GM18517 (cell line): Measurements from ENCODE around the gene RGS19.

Source experiments
- ATAC-seq: cut with Tn5 transposase; IDR thresholded peaks from one replicate; pipeline ENCODE4 v1.9.1; 2021; ENCODE audit warnings: mild to moderate bottlenecking, moderate library complexity; ENCODE audit not compliant: unreplicated experiment

RGS19 gene

DNA sequence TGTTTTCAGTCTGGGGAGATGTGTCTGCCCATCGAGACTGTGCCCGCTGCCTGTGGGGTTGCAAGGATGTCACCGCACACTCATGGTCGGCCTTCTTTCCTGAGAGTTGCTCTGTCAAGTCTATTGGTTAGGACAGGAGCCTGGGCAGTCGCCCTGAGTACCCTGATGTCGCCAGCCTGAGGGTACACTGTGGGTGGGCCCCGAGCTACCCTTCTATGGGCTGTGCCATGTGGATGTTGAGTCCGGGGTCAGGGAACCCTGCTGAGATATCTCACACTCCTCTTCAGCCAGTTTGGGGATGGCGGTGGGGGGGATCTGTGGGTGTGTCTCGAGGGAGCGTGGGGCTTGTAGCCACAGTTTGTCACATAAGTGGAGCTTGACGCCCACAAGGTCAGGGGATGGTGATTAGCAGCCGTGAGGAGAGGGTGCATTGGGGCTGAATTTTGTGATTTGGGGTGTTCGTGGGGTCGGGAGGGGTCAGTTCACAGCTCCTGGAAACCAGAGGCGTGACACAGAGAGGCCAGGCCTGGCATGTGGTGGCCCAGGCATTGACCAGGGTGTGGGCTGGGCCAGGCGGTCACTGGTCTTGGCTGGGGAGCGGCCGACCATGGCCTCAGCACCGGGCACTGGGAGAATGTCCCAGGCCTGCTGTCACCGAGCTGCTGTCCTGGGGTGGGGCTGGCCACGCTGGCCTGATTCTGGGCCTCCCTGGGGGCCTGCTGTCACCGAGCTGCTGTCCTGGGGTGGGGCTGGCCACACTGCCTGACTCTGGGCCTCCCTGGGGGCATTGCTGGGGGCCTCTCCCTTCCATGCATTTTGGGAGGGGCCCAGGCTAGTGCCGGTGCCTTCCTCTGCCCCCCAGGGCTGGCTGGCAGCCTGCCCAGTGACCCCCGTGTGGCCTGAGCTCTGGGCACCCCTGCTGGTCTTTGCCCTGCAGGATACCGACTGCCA is 29.7 kb upstream of the RGS19 start:
- no peak for ATAC-seq

DNA sequence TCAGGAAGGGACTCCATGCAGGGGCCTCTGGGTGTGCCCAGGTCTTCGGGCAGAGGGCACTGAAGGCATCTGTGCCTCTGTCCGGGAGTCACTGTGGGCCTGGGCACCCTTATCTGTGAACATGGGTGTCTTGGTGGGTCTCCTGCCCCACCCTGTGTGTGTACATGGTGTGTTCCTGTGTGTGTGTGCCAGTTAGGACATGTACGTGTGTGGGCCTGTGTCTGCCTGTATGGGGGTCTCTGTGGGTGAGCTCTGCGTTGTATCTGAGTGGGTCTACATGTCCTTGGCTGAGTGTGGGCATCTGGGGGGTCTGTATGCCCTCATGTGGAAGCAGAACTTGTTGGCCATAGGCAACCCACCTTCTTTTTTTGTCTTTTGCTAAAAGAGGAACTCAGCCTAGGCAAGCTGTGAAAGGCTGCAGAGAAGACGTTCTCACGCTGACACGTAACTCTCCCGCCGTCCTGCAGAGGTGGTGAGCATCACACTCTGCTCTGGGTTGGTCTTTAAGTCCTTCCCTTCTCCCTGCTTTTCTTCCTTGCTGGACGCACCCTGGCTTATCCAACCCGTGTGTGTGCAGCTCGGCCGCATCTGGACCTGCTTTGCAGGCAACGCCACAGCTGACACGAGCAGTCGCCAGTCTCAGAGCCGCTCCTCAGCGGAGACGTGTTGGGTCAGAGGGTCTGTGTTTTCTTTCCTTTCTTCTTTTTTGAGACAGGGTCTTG is 28.6 kb upstream of the RGS19 start:
- no peak for ATAC-seq

DNA sequence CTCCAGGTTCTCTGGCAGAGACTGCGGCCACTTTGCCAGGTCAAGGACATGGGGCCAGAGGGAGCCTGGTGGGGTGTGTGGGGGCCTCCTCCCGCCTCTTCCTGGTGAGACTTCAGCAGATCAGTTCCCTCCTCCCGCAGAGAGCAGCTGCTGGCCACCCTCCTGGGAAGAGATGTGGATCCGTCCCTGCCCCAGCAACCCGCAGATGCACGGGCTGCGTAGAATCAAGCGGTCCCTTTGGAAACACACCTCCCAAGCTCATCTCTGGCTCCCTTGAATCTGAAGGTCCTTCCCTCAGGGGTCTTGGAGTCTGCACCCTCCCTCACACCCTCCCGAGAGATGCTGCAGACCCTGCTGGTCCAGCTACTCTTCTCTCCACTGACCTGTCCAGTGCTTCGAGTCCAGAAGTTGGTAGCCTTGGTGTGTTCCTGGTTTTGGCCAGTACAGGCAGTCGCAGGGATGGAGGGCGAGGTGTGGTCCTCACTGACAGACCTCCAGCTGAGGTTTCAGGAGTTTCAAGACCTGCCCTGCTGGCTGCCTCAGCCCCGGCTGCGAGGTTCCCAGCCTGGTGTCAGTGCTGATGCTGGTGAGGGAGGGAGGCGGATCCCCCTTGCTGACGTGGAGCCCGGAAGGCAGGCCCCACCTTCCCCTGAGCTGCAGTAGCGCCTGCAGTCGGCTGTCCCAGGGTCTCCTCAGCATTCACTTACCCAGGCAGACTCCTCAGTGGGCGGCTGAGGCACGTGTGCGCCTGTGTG is 27.8 kb upstream of the RGS19 start, which contains the start of gene NPBWR2:
Gene NPBWR2 (minus strand): TSS at position 585 of the 755 bp plus-strand sequence. CDS start 734 bp downstream, outside the sequence.
- no peak for ATAC-seq

DNA sequence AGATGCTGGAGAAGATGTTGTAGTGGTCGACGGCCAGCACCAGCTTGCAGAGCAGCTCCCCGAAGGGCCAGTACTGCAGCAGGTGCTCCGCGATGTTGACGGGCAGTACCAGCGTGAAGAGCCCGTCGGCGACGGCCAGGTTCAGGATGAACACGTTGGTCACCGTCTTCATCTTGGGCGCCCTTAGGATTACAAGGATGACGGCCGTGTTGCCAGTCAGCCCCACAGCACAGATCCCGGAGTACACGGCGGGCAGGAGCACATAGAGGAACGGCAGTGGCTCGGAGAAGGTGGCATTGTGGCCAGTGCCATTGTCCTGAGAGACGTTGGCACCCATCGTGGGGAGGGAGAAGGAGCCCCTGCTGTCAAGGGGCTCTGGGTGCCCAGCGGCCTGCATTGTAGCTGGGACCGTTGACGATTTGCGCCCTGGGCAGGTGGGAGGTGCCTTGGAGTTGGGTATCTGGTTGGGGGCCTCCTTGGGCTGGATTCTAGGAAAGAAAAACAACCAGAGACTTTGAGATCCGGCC is 27.2 kb upstream of the RGS19 start:
- ATAC-seq: no peak

DNA sequence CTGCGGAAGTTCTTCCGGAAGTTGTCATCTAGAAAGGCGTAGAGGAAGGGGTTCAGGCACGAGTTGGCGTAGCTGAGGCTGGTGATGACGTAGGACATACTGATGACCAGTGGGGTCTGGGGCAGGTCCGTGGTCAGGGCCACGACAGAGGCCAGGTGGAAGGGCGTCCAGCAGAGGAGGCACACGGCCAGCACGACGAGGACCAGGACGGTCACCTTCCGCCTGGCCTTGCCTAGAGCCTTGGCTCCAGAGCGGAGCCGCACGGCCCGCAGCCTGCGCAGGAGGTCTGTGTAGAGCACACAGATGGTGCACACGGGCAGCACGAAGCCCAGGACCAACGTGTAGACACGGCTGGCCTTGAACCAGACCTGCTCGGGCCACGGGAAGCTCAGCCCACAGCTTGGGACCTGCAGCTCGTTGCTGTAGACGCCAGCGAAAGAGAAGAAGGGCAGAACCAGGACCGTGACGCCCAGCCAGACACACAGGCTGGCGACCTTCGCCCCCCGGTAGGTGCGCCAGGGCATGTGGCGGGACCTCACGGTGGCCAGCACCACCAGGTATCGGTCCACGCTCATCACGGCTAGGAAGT is 26.6 kb upstream of the RGS19 start:
- ATAC-seq: no peak

DNA sequence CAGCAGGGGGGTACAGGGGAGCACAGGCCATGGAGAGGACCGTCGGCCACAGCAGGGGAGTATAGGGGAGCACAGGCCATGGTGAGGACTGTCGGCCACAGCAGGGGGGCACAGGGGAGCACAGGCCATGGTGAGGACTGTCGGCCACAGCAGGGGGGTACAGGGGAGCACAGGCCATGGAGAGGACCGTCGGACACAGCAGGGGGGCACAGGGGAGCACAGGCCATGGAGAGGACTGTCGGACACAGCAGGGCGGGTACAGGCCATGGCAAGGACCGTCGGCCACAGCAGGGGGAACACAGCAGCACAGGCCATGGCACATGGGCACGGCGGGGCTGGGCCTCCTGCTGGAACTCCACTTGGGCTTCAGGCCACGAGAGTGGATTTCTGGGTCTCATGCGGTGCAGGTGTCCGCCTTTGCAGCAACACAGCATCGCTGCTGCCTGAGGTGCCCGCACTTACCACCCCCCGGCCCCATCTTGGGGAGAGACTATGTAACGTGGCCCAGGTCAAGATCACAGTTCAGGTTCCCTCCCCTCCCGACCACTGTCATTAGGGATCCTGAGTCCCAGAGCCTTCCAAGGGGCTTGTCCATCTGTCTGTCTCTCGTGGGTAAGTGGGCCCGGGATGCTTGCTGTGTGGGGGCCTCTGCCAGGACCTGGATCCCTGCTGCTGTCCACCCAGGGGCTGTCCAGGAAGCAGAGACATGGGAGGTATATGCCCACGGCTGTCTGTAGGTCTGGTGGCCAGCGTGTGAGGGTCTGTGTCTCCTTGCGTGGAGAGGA is 25.5 kb upstream of the RGS19 start:
- ATAC-seq: no peak

DNA sequence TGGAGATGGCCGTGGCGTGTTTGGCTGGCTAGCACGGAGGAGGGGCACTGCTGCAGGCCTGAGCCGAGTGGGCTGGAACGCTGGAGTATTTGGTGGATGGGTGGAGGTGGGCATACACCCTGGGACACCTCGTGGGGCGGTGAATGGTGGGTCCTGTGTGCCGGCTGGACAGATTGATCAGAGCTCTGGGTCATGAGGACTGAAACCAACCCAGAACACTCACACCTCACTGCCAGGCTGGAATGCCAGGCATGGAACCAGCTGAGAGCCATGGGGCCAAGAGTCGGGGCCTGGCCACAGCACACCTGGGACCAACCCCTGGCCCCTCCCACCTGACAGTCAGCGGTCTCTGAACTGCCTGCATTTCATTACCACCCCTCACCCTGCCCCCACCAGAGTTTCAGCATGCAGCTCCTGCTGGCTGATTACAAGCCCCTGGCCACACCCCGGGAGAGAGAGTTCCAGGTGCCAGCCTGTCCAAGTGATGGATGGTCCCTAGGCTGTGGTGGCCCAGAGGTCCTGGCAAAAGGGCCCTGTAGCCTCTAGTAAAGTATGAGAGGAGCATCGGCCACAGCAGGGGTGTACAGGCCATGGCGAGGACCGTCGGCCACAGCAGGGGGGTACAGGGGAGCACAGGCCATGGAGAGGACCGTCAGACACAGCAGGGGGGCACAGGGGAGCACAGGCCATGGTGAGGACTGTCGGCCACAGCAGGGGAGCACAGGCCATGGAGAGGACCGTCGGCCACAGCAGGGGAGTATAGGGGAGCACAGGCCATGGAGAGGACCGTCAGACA is 24.8 kb upstream of the RGS19 start:
- no peak for ATAC-seq

DNA sequence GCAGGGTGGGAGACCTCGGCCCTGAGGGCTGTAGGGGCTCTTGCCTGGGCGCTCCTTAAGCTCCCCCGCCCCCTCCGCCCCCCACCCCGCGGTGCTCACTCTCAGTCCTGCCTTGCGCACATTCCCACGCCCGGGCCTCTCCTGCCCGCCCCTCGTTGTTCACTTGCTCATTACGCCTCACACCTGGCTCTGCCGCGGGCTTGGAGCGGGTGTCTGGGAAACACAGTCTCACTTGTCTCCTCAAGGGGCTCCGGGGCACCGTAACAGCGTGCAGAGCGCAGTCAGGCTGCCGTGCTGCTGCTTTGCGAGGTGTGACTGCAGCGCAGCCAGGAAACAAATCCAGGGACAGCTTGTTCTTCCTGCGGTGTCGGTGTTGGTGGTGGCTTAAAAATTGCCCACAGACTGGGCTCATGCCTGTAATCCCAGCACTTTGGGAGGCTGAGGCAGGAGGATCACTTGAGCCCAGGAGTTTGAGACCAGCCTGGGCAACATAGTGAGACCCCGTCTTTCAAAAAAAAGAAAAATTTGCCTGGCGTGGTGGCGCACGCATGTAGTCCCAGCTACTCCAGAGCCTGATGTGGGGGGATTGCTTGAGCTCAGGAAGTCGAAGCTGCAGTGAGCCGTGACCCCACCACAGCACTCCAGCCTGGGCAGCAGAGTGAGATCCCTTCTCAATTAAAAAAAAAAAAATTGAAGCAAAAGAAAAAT is 23.5 kb upstream of the RGS19 start:
- ATAC-seq: no peak

DNA sequence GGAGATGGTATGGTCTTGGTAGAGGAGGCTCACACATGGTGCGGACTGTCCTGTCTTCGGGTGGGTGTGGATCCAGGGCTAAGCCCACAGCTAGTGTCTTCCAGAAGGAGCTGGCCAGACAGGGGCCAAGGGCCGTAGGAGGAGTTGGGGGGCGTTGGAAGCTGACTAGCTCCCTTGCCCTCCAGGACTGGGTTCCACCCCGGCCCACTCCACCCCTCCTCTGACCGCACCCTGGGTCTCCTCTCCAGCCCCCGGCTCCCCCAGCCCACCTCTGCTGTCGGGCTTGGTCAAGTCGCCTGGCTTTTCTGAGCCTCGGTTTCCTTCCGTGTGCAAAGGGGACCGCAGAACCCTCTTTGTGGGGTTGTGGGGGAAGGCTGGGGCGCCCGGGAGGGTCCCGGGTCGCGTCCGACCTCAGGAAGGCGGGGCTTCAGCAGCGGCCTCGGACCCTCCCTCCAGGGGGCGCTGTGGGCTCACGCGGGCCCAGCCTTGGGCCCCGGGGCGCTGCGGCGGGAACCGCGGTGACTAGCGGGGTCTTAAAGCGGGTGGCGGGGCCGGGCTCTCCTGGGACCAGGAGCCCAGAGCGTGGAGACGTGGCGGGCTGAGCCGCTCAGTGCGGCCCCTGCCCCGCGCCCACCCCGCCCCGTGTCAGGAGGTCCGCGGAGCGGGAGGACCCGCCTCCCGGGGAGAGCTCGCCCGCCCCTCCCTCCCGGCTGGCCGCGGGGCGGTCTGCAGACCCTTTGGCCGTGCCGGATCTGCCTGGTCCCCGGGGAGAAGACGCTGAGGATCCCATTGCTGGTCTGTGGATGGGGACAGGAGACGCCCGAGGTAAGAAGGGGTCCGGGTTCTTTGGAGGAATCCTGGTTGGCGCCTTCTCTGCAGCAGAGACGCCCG is 22.7 kb upstream of the RGS19 start:
- ATAC-seq: no peak

DNA sequence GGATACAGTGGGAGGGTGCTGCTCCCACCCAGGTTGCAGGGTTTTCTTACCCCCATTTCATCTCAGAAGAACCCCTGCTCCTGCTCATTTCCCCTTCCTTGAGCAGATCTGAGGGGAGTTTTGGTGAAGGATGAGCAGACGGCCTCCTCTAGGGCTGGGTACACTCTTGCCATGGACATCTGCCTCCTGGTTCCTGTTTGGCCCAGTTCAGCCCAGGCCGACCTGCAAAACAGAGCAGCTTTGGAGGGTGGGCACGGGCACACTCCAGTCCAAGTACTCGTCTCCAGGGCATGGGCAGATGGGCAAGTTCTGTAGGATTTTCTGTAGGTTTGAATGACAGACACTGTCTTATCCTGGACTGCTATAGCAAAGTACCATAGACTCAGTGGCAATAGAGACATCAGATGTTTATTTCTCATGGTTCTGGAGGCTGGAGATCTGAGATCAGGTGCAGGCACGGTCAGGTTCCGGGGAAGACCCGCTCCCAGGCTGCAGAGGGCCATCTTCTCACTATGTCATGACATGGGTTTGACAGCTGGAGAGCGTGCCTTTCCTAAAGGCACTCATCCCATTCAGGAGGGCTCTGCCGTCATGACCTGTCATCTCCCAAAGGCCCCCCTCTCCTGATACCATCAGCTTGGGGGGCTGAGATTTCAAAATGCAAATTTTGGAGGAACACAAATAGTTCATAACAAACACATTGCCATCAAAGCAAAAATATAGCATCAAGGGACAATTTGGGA is 21.8 kb upstream of the RGS19 start:
- no peak for ATAC-seq

DNA sequence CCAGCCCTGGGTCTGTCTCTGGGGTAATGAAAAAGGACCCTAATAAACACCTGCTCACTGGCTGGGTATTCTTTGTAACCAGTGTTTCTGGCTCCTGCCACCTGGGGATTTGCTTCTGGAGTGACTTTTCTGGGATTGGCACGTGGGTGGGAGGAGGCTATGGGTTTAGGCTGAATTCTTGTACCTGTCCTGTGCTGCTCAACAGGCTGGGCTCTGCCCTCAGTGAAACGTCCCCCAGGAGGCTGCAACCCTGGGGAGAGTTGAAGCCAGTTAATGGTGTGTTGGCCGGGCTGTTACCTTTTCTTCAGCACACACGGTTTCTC is 21.2 kb upstream of the RGS19 start:
- no peak for ATAC-seq

DNA sequence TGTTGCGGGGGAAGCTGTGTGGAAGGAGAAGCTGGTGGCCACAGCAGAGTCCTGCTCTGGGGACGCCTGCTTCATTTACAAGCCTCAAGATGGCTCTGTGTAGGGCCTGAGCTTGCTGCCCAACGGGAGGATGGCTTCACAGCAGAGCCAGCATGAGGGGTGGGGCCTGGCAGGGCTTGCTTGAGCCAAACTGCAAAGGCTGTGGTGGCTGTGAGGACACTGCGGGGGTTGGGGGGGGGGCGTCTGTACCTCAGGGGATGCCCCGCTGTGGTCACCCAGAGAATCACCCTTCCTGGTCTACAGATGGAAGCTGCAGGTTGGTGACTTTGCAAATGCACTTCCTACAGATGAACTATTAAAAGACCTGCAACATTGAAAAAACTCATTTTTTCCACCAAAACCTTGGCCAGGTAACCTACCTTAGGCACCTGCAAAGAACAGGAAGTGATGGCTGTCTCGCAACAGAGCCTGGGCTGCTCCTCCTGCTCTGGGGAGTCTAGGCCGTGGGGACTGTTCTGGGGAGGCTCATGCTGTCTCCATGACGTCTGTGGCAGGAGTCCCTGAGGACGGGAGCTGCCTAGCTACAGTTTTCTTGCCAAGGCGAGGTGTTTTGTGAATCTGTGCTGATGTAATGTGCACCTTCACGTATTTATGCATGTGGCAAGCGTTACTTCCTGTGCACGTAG is 20.7 kb upstream of the RGS19 start:
- ATAC-seq: no peak

DNA sequence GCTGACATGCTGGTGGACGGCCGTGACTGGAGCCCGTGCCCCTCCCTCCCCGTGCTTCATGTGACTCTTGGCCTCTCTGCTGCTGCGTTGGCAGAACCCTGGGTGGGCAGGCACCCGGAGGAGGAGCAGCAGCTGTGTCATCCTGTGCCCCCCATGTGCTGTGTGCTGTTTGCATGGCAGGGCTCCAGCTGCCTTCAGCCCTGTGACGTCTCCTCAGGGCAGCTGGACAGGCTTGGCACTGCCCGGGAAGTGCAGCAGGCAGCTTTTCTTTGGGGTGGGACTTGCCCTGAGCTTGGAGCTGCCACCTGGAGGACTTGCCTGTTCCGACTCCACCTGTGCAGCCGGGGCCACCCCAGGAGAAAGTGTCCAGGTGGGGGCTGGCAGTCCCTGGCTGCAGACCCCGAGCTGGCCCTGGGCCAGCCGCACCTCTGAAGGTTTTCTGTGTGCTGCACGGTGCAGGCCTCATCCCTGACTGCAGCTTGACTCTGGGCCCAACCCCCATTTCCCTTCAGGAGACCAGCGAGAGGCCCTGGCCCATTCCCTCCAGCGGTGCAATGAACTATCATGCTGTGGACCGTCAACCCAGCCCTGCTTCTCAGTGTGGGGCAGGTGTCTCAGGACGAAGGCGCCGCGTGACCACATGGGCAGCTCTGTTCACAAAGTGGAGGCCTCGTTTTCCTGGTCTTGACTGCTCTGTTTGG is 19.9 kb upstream of the RGS19 start:
- no peak for ATAC-seq

DNA sequence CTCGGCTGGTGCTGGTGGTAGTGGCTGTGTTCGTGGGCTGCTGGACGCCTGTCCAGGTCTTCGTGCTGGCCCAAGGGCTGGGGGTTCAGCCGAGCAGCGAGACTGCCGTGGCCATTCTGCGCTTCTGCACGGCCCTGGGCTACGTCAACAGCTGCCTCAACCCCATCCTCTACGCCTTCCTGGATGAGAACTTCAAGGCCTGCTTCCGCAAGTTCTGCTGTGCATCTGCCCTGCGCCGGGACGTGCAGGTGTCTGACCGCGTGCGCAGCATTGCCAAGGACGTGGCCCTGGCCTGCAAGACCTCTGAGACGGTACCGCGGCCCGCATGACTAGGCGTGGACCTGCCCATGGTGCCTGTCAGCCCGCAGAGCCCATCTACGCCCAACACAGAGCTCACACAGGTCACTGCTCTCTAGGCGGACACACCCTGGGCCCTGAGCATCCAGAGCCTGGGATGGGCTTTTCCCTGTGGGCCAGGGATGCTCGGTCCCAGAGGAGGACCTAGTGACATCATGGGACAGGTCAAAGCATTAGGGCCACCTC is 19.2 kb upstream of the RGS19 start:
- ATAC-seq: no peak

DNA sequence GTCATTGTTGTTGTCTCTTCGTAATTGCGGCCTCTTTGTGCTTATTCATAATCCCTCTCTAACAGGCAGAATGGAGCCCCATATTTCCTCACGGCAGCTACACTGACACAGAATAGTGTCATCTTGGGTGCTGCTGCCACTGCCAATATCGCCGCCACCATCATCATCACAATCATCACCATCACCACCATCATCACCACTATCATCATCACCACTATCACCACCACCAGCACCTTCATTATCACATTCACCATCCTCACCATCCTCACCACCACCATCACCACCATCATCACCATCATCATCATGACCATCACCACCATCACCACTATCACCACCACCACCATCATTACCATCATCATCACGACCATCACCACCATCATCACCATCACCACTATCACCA is 17.2 kb upstream of the RGS19 start:
- ATAC-seq: no peak
